ENCODE measurements around the gene COQ8B.

DNA sequence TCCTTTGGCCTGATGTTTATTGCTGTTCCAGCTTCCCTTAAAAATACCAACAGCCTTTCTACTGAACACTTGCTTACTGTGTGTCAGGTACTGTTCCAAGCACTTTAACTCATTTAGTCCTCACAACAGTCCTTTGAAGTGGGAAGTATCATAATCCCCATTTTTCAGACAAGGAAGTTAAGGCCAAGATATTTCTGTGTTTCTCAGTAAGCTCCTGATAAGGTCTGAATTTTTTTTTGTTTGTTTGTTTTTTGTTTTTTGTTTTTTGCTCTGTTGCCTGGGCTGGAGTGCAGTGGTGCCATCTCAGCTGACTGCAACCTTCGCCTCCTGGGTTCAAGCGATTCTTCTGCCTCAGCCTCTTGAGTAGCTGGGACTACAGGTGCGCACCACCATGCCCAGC, 41.8 kb upstream of the COQ8B start:
- TF ChIP-seq, protein P1, sequence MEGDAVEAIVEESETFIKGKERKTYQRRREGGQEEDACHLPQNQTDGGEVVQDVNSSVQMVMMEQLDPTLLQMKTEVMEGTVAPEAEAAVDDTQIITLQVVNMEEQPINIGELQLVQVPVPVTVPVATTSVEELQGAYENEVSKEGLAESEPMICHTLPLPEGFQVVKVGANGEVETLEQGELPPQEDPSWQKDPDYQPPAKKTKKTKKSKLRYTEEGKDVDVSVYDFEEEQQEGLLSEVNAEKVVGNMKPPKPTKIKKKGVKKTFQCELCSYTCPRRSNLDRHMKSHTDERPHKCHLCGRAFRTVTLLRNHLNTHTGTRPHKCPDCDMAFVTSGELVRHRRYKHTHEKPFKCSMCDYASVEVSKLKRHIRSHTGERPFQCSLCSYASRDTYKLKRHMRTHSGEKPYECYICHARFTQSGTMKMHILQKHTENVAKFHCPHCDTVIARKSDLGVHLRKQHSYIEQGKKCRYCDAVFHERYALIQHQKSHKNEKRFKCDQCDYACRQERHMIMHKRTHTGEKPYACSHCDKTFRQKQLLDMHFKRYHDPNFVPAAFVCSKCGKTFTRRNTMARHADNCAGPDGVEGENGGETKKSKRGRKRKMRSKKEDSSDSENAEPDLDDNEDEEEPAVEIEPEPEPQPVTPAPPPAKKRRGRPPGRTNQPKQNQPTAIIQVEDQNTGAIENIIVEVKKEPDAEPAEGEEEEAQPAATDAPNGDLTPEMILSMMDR (optimal IDR thresholded peaks at IDR 0.05 in 1 of 3, IDR thresholded peaks at IDR 0.05 in 1 of 3, conservative IDR thresholded peaks at IDR 0.05 in 1 of 3; ENCODE audit: extremely low read depth in 1 of 3, insufficient read depth in 2 of 3, low read length in 3 of 3): no peak
- no peak for TF ChIP-seq EZH2 (IDR thresholded peaks at IDR 0.05; ENCODE audit: low read length)

Data from keratinocyte (primary cell).